ENCODE results near the gene THSD4. TPM values are rescaled to one million over a fixed set of nuclear protein-coding genes. Genes with fewer than 3 reads are reported as not detected.
"Not testable (repeated sequence)": the region's sequence is repeated elsewhere in the genome, so short reads cannot be mapped to it uniquely, and the experiment has no call there.

Gene THSD4
- polyA plus RNA-seq, 3 donors = 29.8 to 31.9 (median 30.7) TPM

GRCh38 chr15:71186267-71186666 is 71.0 kb downstream of the THSD4 start:
- no peak for DNase-seq

GRCh38 chr15:71187078-71187477 is 71.8 kb downstream of the THSD4 start:
- no peak for DNase-seq

GRCh38 chr15:71187526-71187925 is 72.3 kb downstream of the THSD4 start:
- DNase-seq = no peak

- DNase-seq = no peak
Observed at GRCh38 chr15:71189718-71190117, 74.4 kb downstream of the THSD4 start.

- DNase-seq = no peak
Observed at GRCh38 chr15:71191296-71191695, 76.0 kb downstream of the THSD4 start.

GRCh38 chr15:71192816-71193215 is 77.5 kb downstream of the THSD4 start:
- DNase-seq = no peak

GRCh38 chr15:71194286-71194685 is 79.0 kb downstream of the THSD4 start:
- no peak for DNase-seq

- no peak for DNase-seq
Observed at GRCh38 chr15:71195242-71195641, 80.0 kb downstream of the THSD4 start.

- no peak for DNase-seq
Observed at GRCh38 chr15:71197620-71198019, 82.3 kb downstream of the THSD4 start.

GRCh38 chr15:71198846-71199245 is 83.6 kb downstream of the THSD4 start:
- no peak for DNase-seq

- DNase-seq = no peak
Observed at GRCh38 chr15:71199384-71200351, 84.4 kb downstream of the THSD4 start.

- peak; percentile 54 for DNase-seq
Observed at GRCh38 chr15:71201477-71201876, 86.2 kb downstream of the THSD4 start.

GRCh38 chr15:71202712-71203111 is 87.4 kb downstream of the THSD4 start:
- no peak for DNase-seq

GRCh38 chr15:71203586-71204474 is 88.6 kb downstream of the THSD4 start:
- no peak for DNase-seq

- no peak for DNase-seq
Observed at GRCh38 chr15:71207141-71207540, 91.9 kb downstream of the THSD4 start.

GRCh38 chr15:71212146-71212545 is 96.9 kb downstream of the THSD4 start:
- no peak for DNase-seq

GRCh38 chr15:71213943-71214342 is 98.7 kb downstream of the THSD4 start:
- not testable (repeated sequence) for DNase-seq

- DNase-seq = no peak
Observed at GRCh38 chr15:71215126-71215894, 100.0 kb downstream of the THSD4 start.

GRCh38 chr15:71218272-71218805 is 103.1 kb downstream of the THSD4 start:
- no peak for DNase-seq

GRCh38 chr15:71219101-71219500 is 103.8 kb downstream of the THSD4 start:
- DNase-seq = no peak

GRCh38 chr15:71219645-71220044 is 104.4 kb downstream of the THSD4 start:
- no peak for DNase-seq

GRCh38 chr15:71220828-71221227 is 105.6 kb downstream of the THSD4 start:
- no peak for DNase-seq
